Measurements from ENCODE around the gene ZBTB24.

ZBTB24 gene

GRCh38 chr6:109491207-109491938 is 8.4 kb upstream of the ZBTB24 start:
- H3K27ac ChIP-seq, result peak overlapping the region; percentile 29; the same call in 1 of the 2 replicates
- no peak for DNase-seq (ENCODE audit: low read depth, low spot score)
- peak overlapping the region; percentile 12; the same call in 1 of the 2 replicates for H3K4me3 ChIP-seq
- no peaks in the 10 kb centered on the region for H3K36me3 ChIP-seq (ENCODE audit: insufficient read depth, low read length)
- H3K9ac ChIP-seq (ENCODE audit: insufficient read length), result no peak overlapping the region
- H3K9me3 ChIP-seq (ENCODE audit: low read depth, low read length), result no peaks in the 10 kb centered on the region
- no peak; the same call in 1 of the 2 replicates for TF ChIP-seq POLR2AphosphoS5 (IDR thresholded peaks at IDR 0.05; ENCODE audit: borderline replicate concordance, low read depth, low read length)
- no peak for TF ChIP-seq EZH2 (IDR thresholded peaks at IDR 0.05)
- no peak for TF ChIP-seq FOXP2 (optimal IDR thresholded peaks at IDR 0.05; ENCODE audit: control extremely low read depth, extremely low read length, insufficient read depth)

GRCh38 chr6:109490713-109491112 is 7.7 kb upstream of the ZBTB24 start:
- H3K9me3 ChIP-seq (ENCODE audit: low read depth, low read length), result no peaks in the 10 kb centered on the region
- no peak for DNase-seq (ENCODE audit: low read depth, low spot score)
- no peak overlapping the region for H3K4me3 ChIP-seq
- TF ChIP-seq FOXP2 (optimal IDR thresholded peaks at IDR 0.05; ENCODE audit: control extremely low read depth, extremely low read length, insufficient read depth) (no peak), EZH2 (IDR thresholded peaks at IDR 0.05) (no peak), POLR2AphosphoS5 (IDR thresholded peaks at IDR 0.05; ENCODE audit: borderline replicate concordance, low read depth, low read length) (no peak)
- H3K27ac ChIP-seq, result no peak overlapping the region
- H3K36me3 ChIP-seq (ENCODE audit: insufficient read depth, low read length), result no peaks in the 10 kb centered on the region
- H3K9ac ChIP-seq (ENCODE audit: insufficient read length), result no peak overlapping the region

GRCh38 chr6:109488001-109488400 is 5.0 kb upstream of the ZBTB24 start:
- DNase-seq (ENCODE audit: low read depth, low spot score), result no peak
- TF ChIP-seq FOXP2 (optimal IDR thresholded peaks at IDR 0.05; ENCODE audit: control extremely low read depth, extremely low read length, insufficient read depth), result no peak
- no peak for TF ChIP-seq EZH2 (IDR thresholded peaks at IDR 0.05)
- TF ChIP-seq POLR2AphosphoS5 (IDR thresholded peaks at IDR 0.05; ENCODE audit: borderline replicate concordance, low read depth, low read length), result no peak

GRCh38 chr6:109486068-109486467 is 3.0 kb upstream of the ZBTB24 start:
- H3K9ac ChIP-seq (ENCODE audit: insufficient read length), result no peak overlapping the region

More at GRCh38 chr6:109488001-109488400, 5.0 kb upstream of the ZBTB24 start:
- Histone ChIP-seq H3K36me3 (ENCODE audit: insufficient read depth, low read length) (no peaks in the 10 kb centered on the region), H3K9ac (ENCODE audit: insufficient read length) (no peak overlapping the region), H3K27ac (no peak overlapping the region), H3K4me3 (no peak overlapping the region), H3K9me3 (ENCODE audit: low read depth, low read length) (no peaks in the 10 kb centered on the region)

GRCh38 chr6:109485266-109485935 is 2.4 kb upstream of the ZBTB24 start:
- Histone ChIP-seq H3K9ac (ENCODE audit: insufficient read length) (no peak overlapping the region), H3K36me3 (ENCODE audit: insufficient read depth, low read length) (peaks cover 16% of the 10 kb centered on the region), H3K9me3 (ENCODE audit: low read depth, low read length) (no peaks in the 10 kb centered on the region), H3K27ac (no peak overlapping the region), H3K4me3 (no peak overlapping the region)
- TF ChIP-seq FOXP2 (optimal IDR thresholded peaks at IDR 0.05; ENCODE audit: control extremely low read depth, extremely low read length, insufficient read depth) (no peak), POLR2AphosphoS5 (IDR thresholded peaks at IDR 0.05; ENCODE audit: borderline replicate concordance, low read depth, low read length) (no peak), EZH2 (IDR thresholded peaks at IDR 0.05) (no peak)
- DNase-seq (ENCODE audit: low read depth, low spot score), result no peak

More at GRCh38 chr6:109486068-109486467, 3.0 kb upstream of the ZBTB24 start:
- no peak for TF ChIP-seq POLR2AphosphoS5 (IDR thresholded peaks at IDR 0.05; ENCODE audit: borderline replicate concordance, low read depth, low read length)
- no peak for TF ChIP-seq FOXP2 (optimal IDR thresholded peaks at IDR 0.05; ENCODE audit: control extremely low read depth, extremely low read length, insufficient read depth)
- no peak for TF ChIP-seq EZH2 (IDR thresholded peaks at IDR 0.05)
- Histone ChIP-seq H3K4me3 (no peak overlapping the region), H3K27ac (no peak overlapping the region), H3K9me3 (ENCODE audit: low read depth, low read length) (no peaks in the 10 kb centered on the region), H3K36me3 (ENCODE audit: insufficient read depth, low read length) (peaks cover 9% of the 10 kb centered on the region)
- DNase-seq (ENCODE audit: low read depth, low spot score), result no peak

- H3K4me3 ChIP-seq, result peak overlapping the region; percentile 79
- no peak for DNase-seq (ENCODE audit: low read depth, low spot score)
- peak overlapping the region; percentile 65 for H3K9ac ChIP-seq (ENCODE audit: insufficient read length)
- H3K27ac ChIP-seq, result no peak overlapping the region
- peaks cover 26% of the 10 kb centered on the region for H3K36me3 ChIP-seq (ENCODE audit: insufficient read depth, low read length)
- no peaks in the 10 kb centered on the region for H3K9me3 ChIP-seq (ENCODE audit: low read depth, low read length)
- no peak for TF ChIP-seq POLR2AphosphoS5 (IDR thresholded peaks at IDR 0.05; ENCODE audit: borderline replicate concordance, low read depth, low read length)
- TF ChIP-seq FOXP2 (optimal IDR thresholded peaks at IDR 0.05; ENCODE audit: control extremely low read depth, extremely low read length, insufficient read depth), result no peak
- no peak for TF ChIP-seq EZH2 (IDR thresholded peaks at IDR 0.05)
Observed at GRCh38 chr6:109484122-109484521, 1.1 kb upstream of the ZBTB24 start.

GRCh38 chr6:109483735-109484057 is 677 bp upstream of the ZBTB24 start:
- peaks cover 30% of the 10 kb centered on the region for H3K36me3 ChIP-seq (ENCODE audit: insufficient read depth, low read length)
- no peak overlapping the region for H3K27ac ChIP-seq
- TF ChIP-seq FOXP2 (optimal IDR thresholded peaks at IDR 0.05; ENCODE audit: control extremely low read depth, extremely low read length, insufficient read depth) (no peak), EZH2 (IDR thresholded peaks at IDR 0.05) (no peak), POLR2AphosphoS5 (IDR thresholded peaks at IDR 0.05; ENCODE audit: borderline replicate concordance, low read depth, low read length) (no peak)
- peak overlapping the region; percentile 65 for H3K9ac ChIP-seq (ENCODE audit: insufficient read length)
- no peaks in the 10 kb centered on the region for H3K9me3 ChIP-seq (ENCODE audit: low read depth, low read length)
- H3K4me3 ChIP-seq, result peak overlapping the region; percentile 79
- no peak for DNase-seq (ENCODE audit: low read depth, low spot score)

GRCh38 chr6:109480993-109481480 is 2.0 kb downstream of the ZBTB24 start:
- no peak overlapping the region for H3K9ac ChIP-seq (ENCODE audit: insufficient read length)
- H3K36me3 ChIP-seq (ENCODE audit: insufficient read depth, low read length), result peaks cover 54% of the 10 kb centered on the region
- H3K9me3 ChIP-seq (ENCODE audit: low read depth, low read length), result no peaks in the 10 kb centered on the region
- no peak for DNase-seq (ENCODE audit: low read depth, low spot score)
- TF ChIP-seq POLR2AphosphoS5 (IDR thresholded peaks at IDR 0.05; ENCODE audit: borderline replicate concordance, low read depth, low read length), result no peak
- no peak for TF ChIP-seq FOXP2 (optimal IDR thresholded peaks at IDR 0.05; ENCODE audit: control extremely low read depth, extremely low read length, insufficient read depth)
- no peak for TF ChIP-seq EZH2 (IDR thresholded peaks at IDR 0.05)
- H3K27ac ChIP-seq, result 0 out of 2 replicates have a peak overlapping the region, but pooled peaks have one; percentile 4
- peak overlapping the region; percentile 81 for H3K4me3 ChIP-seq
